ENCODE data around the gene RIPOR2. TPM values are rescaled to one million over a fixed set of nuclear protein-coding genes. Genes with fewer than 3 reads are reported as not detected.

Gene RIPOR2
- total and polyA plus RNA-seq, 4 experiments from 2014 or later: 420 to 458 (median 431) TPM

- Histone ChIP-seq H3K36me3 (ENCODE audit: insufficient read depth, low read length) (peaks cover 4% of the 10 kb centered on the region), H3K27ac (ENCODE audit: low read depth, low read length) (no peak overlapping the region), H3K9me3 (ENCODE audit: control insufficient read depth in 1 of 2, low read length in 2 of 2) (no peaks in the 10 kb centered on the region), H3K27me3 (ENCODE audit: insufficient read depth, low read length) (no peaks in the 10 kb centered on the region), H3K4me1 (ENCODE audit: insufficient read depth, low read length) (no peaks in the 10 kb centered on the region), H3K4me3 (ENCODE audit: low read length in 2 of 2) (no peak overlapping the region)
- no peaks in the 10 kb centered on the region for H3K27me3 Mint-ChIP-seq
- H3K4me1 Mint-ChIP-seq: peaks cover 3 to 16% (median 8%) of the 10 kb centered on the region in 4 donors
- intact Hi-C loops (cut with micrococcal nuclease): no loop called here
- CTCF ChIA-PET (ENCODE audit: partially characterized antibody): interaction anchor here (1.1 to 1.6 kb wide), 3 partner anchors 58 to 220 kb away, joined by 3 to 4 read pairs (median 3); no protein-coding TSS in a partner anchor
- DNase-seq: no peak
- no peak overlapping the region for H3K4me3 Mint-ChIP-seq
- H3K9me3 Mint-ChIP-seq: peaks cover 0 to 4% (median 0%) of the 10 kb centered on the region in 8 donors
- H3K27ac Mint-ChIP-seq: peak overlapping the region in 3 of 7 donors; percentile 24 to 69 (median 43)
- peaks cover 3 to 14% of the 10 kb centered on the region in 2 donors for H3K36me3 Mint-ChIP-seq
- POLR2A ChIA-PET (ENCODE audit: partially characterized antibody): interaction anchor here (1.1 kb wide), 1 partner anchor 220 kb away, joined by 3 read pairs; no protein-coding TSS in a partner anchor
These were observed 138.1 kb downstream of the RIPOR2 start for GRCh38 chr6:24797596-24798216.

- H3K4me3 Mint-ChIP-seq: no peak overlapping the region
- no peaks in the 10 kb centered on the region for H3K27me3 Mint-ChIP-seq
- peaks cover 3 to 9% of the 10 kb centered on the region in 2 donors for H3K36me3 Mint-ChIP-seq
- Histone ChIP-seq H3K36me3 (ENCODE audit: insufficient read depth, low read length) (no peaks in the 10 kb centered on the region), H3K9me3 (ENCODE audit: control insufficient read depth in 1 of 2, low read length in 2 of 2) (no peaks in the 10 kb centered on the region), H3K27me3 (ENCODE audit: insufficient read depth, low read length) (no peaks in the 10 kb centered on the region), H3K4me1 (ENCODE audit: insufficient read depth, low read length) (no peaks in the 10 kb centered on the region), H3K4me3 (ENCODE audit: low read length in 2 of 2) (no peak overlapping the region), H3K27ac (ENCODE audit: low read depth, low read length) (no peak overlapping the region)
- peak overlapping the region in 2 of 7 donors; percentile 71 to 75 for H3K27ac Mint-ChIP-seq
- POLR2A ChIA-PET (ENCODE audit: partially characterized antibody): interaction anchor here (0.8 kb wide), 1 partner anchor 165 kb away, joined by 3 read pairs; no protein-coding TSS in a partner anchor
- CTCF ChIA-PET (ENCODE audit: partially characterized antibody): interaction anchor here (1.6 kb wide), 1 partner anchor 216 kb away, joined by 4 read pairs; no protein-coding TSS in a partner anchor
- intact Hi-C loops (cut with micrococcal nuclease): no loop called here
- peaks cover 0 to 4% (median 0%) of the 10 kb centered on the region in 8 donors for H3K9me3 Mint-ChIP-seq
- H3K4me1 Mint-ChIP-seq: peaks cover 3 to 16% (median 8%) of the 10 kb centered on the region in 4 donors
- DNase-seq: no peak
These were observed 139.0 kb downstream of the RIPOR2 start for GRCh38 chr6:24796616-24797290.

- no peaks in the 10 kb centered on the region for H3K27me3 Mint-ChIP-seq
- no peaks in the 10 kb centered on the region for H3K9me3 ChIP-seq (ENCODE audit: control insufficient read depth in 1 of 2, low read length in 2 of 2)
- intact Hi-C loops (cut with micrococcal nuclease): no loop called here
- peak overlapping the region in 1 of 7 donors; percentile 31 for H3K27ac Mint-ChIP-seq
- no peaks in the 10 kb centered on the region for H3K4me1 ChIP-seq (ENCODE audit: insufficient read depth, low read length)
- H3K4me3 Mint-ChIP-seq: no peak overlapping the region
- DNase-seq: no peak
- H3K27me3 ChIP-seq (ENCODE audit: insufficient read depth, low read length): no peaks in the 10 kb centered on the region
- H3K4me1 Mint-ChIP-seq: peaks cover 1 to 12% (median 7%) of the 10 kb centered on the region in 4 donors
- POLR2A ChIA-PET (ENCODE audit: partially characterized antibody): interaction anchor here (0.7 kb wide), 1 partner anchor 39 kb away, joined by 3 read pairs; no protein-coding TSS in a partner anchor
- H3K9me3 Mint-ChIP-seq: peaks cover 0 to 4% (median 0%) of the 10 kb centered on the region in 8 donors
- no peaks in the 10 kb centered on the region for H3K36me3 ChIP-seq (ENCODE audit: insufficient read depth, low read length)
- no peak overlapping the region for H3K4me3 ChIP-seq (ENCODE audit: low read length in 2 of 2)
- CTCF ChIA-PET (ENCODE audit: partially characterized antibody): no interaction called here
- peaks cover 0 to 2% of the 10 kb centered on the region in 2 donors for H3K36me3 Mint-ChIP-seq
- no peak overlapping the region for H3K27ac ChIP-seq (ENCODE audit: low read depth, low read length)
These were observed 140.7 kb downstream of the RIPOR2 start for GRCh38 chr6:24795106-24795505.

GRCh38 chr6:24788031-24788665 is 147.6 kb downstream of the RIPOR2 start:
- CTCF ChIA-PET (ENCODE audit: partially characterized antibody): no interaction called here
- POLR2A ChIA-PET (ENCODE audit: partially characterized antibody): no interaction called here

GRCh38 chr6:24780206-24780605 is 155.6 kb downstream of the RIPOR2 start:
- Mint-ChIP-seq H3K4me1 (peaks cover 16 to 29% (median 21%) of the 10 kb centered on the region in 4 donors), H3K4me3 (no peak overlapping the region), H3K27ac (peak overlapping the region in 1 of 7 donors; percentile 9), H3K9me3 (no peaks in the 10 kb centered on the region), H3K27me3 (no peaks in the 10 kb centered on the region), H3K36me3 (peaks cover 12 to 14% of the 10 kb centered on the region in 2 donors)
- Histone ChIP-seq H3K4me1 (ENCODE audit: insufficient read depth, low read length) (peaks cover 27% of the 10 kb centered on the region), H3K9me3 (ENCODE audit: control insufficient read depth in 1 of 2, low read length in 2 of 2) (no peaks in the 10 kb centered on the region), H3K27me3 (ENCODE audit: insufficient read depth, low read length) (no peaks in the 10 kb centered on the region), H3K27ac (ENCODE audit: low read depth, low read length) (no peak overlapping the region), H3K4me3 (ENCODE audit: low read length in 2 of 2) (no peak overlapping the region), H3K36me3 (ENCODE audit: insufficient read depth, low read length) (no peaks in the 10 kb centered on the region)
- no peak for DNase-seq
- ChIA-PET POLR2A (ENCODE audit: partially characterized antibody) (no interaction called here), CTCF (ENCODE audit: partially characterized antibody) (interaction anchor here (1.5 kb wide), 1 partner anchor 247 kb away, joined by 4 read pairs; no protein-coding TSS in a partner anchor)
- intact Hi-C loops (cut with micrococcal nuclease): no loop called here

More at GRCh38 chr6:24788031-24788665, 147.6 kb downstream of the RIPOR2 start:
- no peak overlapping the region for H3K4me3 ChIP-seq (ENCODE audit: low read length in 2 of 2)
- Mint-ChIP-seq H3K4me3 (no peak overlapping the region), H3K36me3 (peaks cover 15 to 16% of the 10 kb centered on the region in 2 donors), H3K27ac (no peak overlapping the region), H3K9me3 (no peaks in the 10 kb centered on the region), H3K4me1 (no peaks in the 10 kb centered on the region), H3K27me3 (no peaks in the 10 kb centered on the region)
- no peak overlapping the region for H3K27ac ChIP-seq (ENCODE audit: low read depth, low read length)
- H3K4me1 ChIP-seq (ENCODE audit: insufficient read depth, low read length): no peaks in the 10 kb centered on the region
- no peaks in the 10 kb centered on the region for H3K36me3 ChIP-seq (ENCODE audit: insufficient read depth, low read length)
- no peaks in the 10 kb centered on the region for H3K27me3 ChIP-seq (ENCODE audit: insufficient read depth, low read length)
- intact Hi-C loops (cut with micrococcal nuclease): no loop called here
- no peaks in the 10 kb centered on the region for H3K9me3 ChIP-seq (ENCODE audit: control insufficient read depth in 1 of 2, low read length in 2 of 2)
- DNase-seq: no peak

DNA sequence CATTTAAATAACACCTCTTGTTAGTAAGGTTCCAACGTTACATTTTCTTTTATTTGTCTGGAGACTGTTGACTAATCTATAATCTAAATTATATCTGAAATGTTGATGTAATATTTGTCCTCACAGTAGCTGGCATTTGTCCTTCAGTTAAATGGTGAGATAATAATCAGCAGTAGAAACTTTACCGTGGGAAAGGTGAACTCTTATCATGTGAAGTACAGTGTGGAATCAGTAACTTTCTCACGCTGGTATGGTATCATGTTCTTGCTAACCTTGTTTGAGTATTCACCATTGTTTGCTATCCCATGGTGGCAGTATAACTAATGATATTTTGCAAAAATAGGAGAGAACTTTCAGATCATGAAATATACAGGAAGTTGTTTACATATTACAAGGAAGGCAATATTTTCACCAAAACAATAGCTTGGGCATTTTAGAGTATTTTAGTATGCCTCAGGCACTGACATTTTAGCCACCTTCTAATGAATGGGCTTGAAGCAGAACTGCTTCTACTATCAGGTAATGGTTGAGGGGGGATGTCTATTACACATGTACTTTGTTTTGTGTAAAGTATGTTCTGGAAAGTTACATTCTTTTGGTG is 156.2 kb downstream of the RIPOR2 start:
- H3K27ac ChIP-seq (ENCODE audit: low read depth, low read length): peak overlapping the region; percentile 5
- DNase-seq: no peak
- Mint-ChIP-seq H3K36me3 (peaks cover 12 to 21% of the 10 kb centered on the region in 2 donors), H3K27me3 (no peaks in the 10 kb centered on the region), H3K9me3 (no peaks in the 10 kb centered on the region), H3K4me1 (peaks cover 16 to 34% (median 21%) of the 10 kb centered on the region in 4 donors), H3K27ac (peak overlapping the region in 3 of 7 donors; percentile 6 to 31 (median 9)), H3K4me3 (no peak overlapping the region)
- H3K36me3 ChIP-seq (ENCODE audit: insufficient read depth, low read length): no peaks in the 10 kb centered on the region
- POLR2A ChIA-PET (ENCODE audit: partially characterized antibody): no interaction called here
- intact Hi-C loops (cut with micrococcal nuclease): no loop called here
- H3K4me3 ChIP-seq (ENCODE audit: low read length in 2 of 2): no peak overlapping the region
- no peaks in the 10 kb centered on the region for H3K27me3 ChIP-seq (ENCODE audit: insufficient read depth, low read length)
- H3K4me1 ChIP-seq (ENCODE audit: insufficient read depth, low read length): peaks cover 27% of the 10 kb centered on the region
- H3K9me3 ChIP-seq (ENCODE audit: control insufficient read depth in 1 of 2, low read length in 2 of 2): no peaks in the 10 kb centered on the region
- CTCF ChIA-PET (ENCODE audit: partially characterized antibody): no interaction called here

All from CD4-positive, alpha-beta memory T cell (primary cell).